Measurements from ENCODE around the gene C1RL.

GRCh38 chr12:7142809-7143465, 33.9 kb upstream of the C1RL start:
- TF ChIP-seq CTCF (IDR thresholded peaks at IDR 0.05; ENCODE audit: low read length) (no peak), EZH2 (IDR thresholded peaks at IDR 0.05; ENCODE audit: borderline replicate concordance, low read length) (no peak)
